Measurements from ENCODE around the gene CCDC152. TPM values are rescaled to one million over a fixed set of nuclear protein-coding genes. Genes with fewer than 3 reads are reported as not detected.

Gene CCDC152
- polyA plus RNA-seq, 4 donors: 1.6 to 42.6 (median 3.9) TPM

- FAIRE-seq: no peak
- 92 to 93% (median 92%) methylated on average over 4 of the region's 4 CpGs for WGBS, 3 donors
- Histone ChIP-seq H3K27me3 (ENCODE audit: control insufficient read depth in 3 of 3, insufficient read depth in 3 of 3, low read length in 3 of 3) (no peaks in the 10 kb centered on the region), H3K27ac (ENCODE audit: low read depth in 1 of 3, low read length in 2 of 3) (no peak overlapping the region), H3K9me3 (ENCODE audit: control insufficient read depth in 2 of 2, insufficient read depth in 1 of 2, low read depth in 1 of 2, low read length in 1 of 2) (peaks cover 0 to 7% of the 10 kb centered on the region in 2 donors), H3K4me1 (ENCODE audit: control insufficient read depth in 3 of 3, insufficient read depth in 2 of 3, low read depth in 1 of 3, low read length in 2 of 3) (no peaks in the 10 kb centered on the region), H3K36me3 (ENCODE audit: control insufficient read depth in 3 of 3, insufficient read depth in 2 of 3, low read depth in 1 of 3, low read length in 3 of 3) (no peaks in the 10 kb centered on the region), H3K4me3 (ENCODE audit: low read depth in 1 of 3, low read length in 3 of 3) (no peak overlapping the region)
- no peak for DNase-seq
These were observed 29.1 kb downstream of the CCDC152 start for GRCh38 chr5:42785756-42786155.

DNA sequence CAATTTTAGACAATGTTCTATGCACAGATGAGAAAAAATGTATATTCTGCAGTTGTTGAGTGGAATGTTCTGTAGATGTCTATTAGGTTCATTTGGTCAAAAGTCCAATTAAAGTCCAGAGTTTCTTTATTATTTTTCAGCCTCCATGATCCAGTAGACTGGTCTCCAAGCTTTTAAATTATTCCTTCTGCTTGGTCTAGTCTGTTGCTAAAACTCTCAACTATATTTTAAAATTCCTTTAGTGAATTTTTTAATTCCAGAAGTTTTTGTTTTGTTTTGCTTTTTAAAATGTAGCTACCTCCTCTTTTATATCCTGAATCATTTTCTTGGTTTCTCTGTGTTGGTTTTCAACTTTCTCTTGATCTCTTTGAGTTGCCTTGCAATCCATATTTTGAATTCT is 30.5 kb downstream of the CCDC152 start:
- no peaks in the 10 kb centered on the region for H3K4me1 ChIP-seq (ENCODE audit: control insufficient read depth in 3 of 3, insufficient read depth in 2 of 3, low read depth in 1 of 3, low read length in 2 of 3)
- H3K27ac ChIP-seq (ENCODE audit: low read depth in 1 of 3, low read length in 2 of 3): no peak overlapping the region
- peaks cover 0 to 7% of the 10 kb centered on the region in 2 donors for H3K9me3 ChIP-seq (ENCODE audit: control insufficient read depth in 2 of 2, insufficient read depth in 1 of 2, low read depth in 1 of 2, low read length in 1 of 2)
- no peaks in the 10 kb centered on the region for H3K27me3 ChIP-seq (ENCODE audit: control insufficient read depth in 3 of 3, insufficient read depth in 3 of 3, low read length in 3 of 3)
- H3K4me3 ChIP-seq (ENCODE audit: low read depth in 1 of 3, low read length in 3 of 3): no peak overlapping the region
- DNase-seq (no peak), FAIRE-seq (no peak)
- no peaks in the 10 kb centered on the region for H3K36me3 ChIP-seq (ENCODE audit: control insufficient read depth in 3 of 3, insufficient read depth in 2 of 3, low read depth in 1 of 3, low read length in 3 of 3)

DNA sequence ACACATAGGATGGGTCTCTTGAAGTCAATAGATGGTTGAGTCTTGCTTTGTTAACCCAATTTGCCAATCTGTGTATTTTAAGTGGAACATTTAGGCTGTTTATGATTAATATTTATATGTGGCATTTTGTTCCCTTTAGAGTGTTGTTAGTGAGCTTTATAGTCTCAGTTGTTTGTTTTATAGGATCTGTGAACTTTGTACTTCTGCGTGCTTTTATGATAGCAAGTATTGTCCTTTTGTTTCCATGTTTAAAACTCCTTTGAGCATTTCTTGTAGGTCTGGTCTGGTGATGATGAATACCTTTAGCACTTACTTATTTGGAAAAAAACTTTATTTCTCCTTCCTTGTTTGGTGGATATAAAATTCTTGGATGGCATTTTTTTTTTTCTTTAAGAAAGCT is 31.2 kb downstream of the CCDC152 start:
- Histone ChIP-seq H3K4me1 (ENCODE audit: control insufficient read depth in 3 of 3, insufficient read depth in 2 of 3, low read depth in 1 of 3, low read length in 2 of 3) (no peaks in the 10 kb centered on the region), H3K27me3 (ENCODE audit: control insufficient read depth in 3 of 3, insufficient read depth in 3 of 3, low read length in 3 of 3) (no peaks in the 10 kb centered on the region), H3K36me3 (ENCODE audit: control insufficient read depth in 3 of 3, insufficient read depth in 2 of 3, low read depth in 1 of 3, low read length in 3 of 3) (no peaks in the 10 kb centered on the region), H3K9me3 (ENCODE audit: control insufficient read depth in 2 of 2, insufficient read depth in 1 of 2, low read depth in 1 of 2, low read length in 1 of 2) (peaks cover 0 to 7% of the 10 kb centered on the region in 2 donors), H3K4me3 (ENCODE audit: low read depth in 1 of 3, low read length in 3 of 3) (no peak overlapping the region), H3K27ac (ENCODE audit: low read depth in 1 of 3, low read length in 2 of 3) (no peak overlapping the region)
- DNase-seq (peak in 1 of 2 donors; percentile 40), FAIRE-seq (no peak)
- WGBS, 3 donors: 19 to 71% (median 50%) methylated on average over 1 of the region's 1 CpG

GRCh38 chr5:42791151-42791550 is 34.5 kb downstream of the CCDC152 start:
- no peak overlapping the region for H3K27ac ChIP-seq (ENCODE audit: low read depth in 1 of 3, low read length in 2 of 3)
- no peaks in the 10 kb centered on the region for H3K36me3 ChIP-seq (ENCODE audit: control insufficient read depth in 3 of 3, insufficient read depth in 2 of 3, low read depth in 1 of 3, low read length in 3 of 3)
- H3K27me3 ChIP-seq (ENCODE audit: control insufficient read depth in 3 of 3, insufficient read depth in 3 of 3, low read length in 3 of 3): no peaks in the 10 kb centered on the region
- H3K9me3 ChIP-seq (ENCODE audit: control insufficient read depth in 2 of 2, insufficient read depth in 1 of 2, low read depth in 1 of 2, low read length in 1 of 2): peaks cover 0 to 7% of the 10 kb centered on the region in 2 donors
- DNase-seq (no peak), FAIRE-seq (no peak)
- H3K4me1 ChIP-seq (ENCODE audit: control insufficient read depth in 3 of 3, insufficient read depth in 2 of 3, low read depth in 1 of 3, low read length in 2 of 3): no peaks in the 10 kb centered on the region
- H3K4me3 ChIP-seq (ENCODE audit: low read depth in 1 of 3, low read length in 3 of 3): no peak overlapping the region

GRCh38 chr5:42798284-42799240 is 41.9 kb downstream of the CCDC152 start:
- H3K36me3 ChIP-seq (ENCODE audit: control insufficient read depth in 3 of 3, insufficient read depth in 2 of 3, low read depth in 1 of 3, low read length in 3 of 3): peaks cover 5 to 15% (median 5%) of the 10 kb centered on the region in 3 donors
- 87 to 92% (median 91%) methylated on average over 6 of the region's 6 CpGs for WGBS, 3 donors
- H3K27me3 ChIP-seq (ENCODE audit: control insufficient read depth in 3 of 3, insufficient read depth in 3 of 3, low read length in 3 of 3): no peaks in the 10 kb centered on the region
- FAIRE-seq: no peak
- peak in 1 of 2 donors; percentile 27 for DNase-seq
- no peak overlapping the region for H3K4me3 ChIP-seq (ENCODE audit: low read depth in 1 of 3, low read length in 3 of 3)
- H3K27ac ChIP-seq (ENCODE audit: low read depth in 1 of 3, low read length in 2 of 3): no peak overlapping the region
- no peaks in the 10 kb centered on the region for H3K4me1 ChIP-seq (ENCODE audit: control insufficient read depth in 3 of 3, insufficient read depth in 2 of 3, low read depth in 1 of 3, low read length in 2 of 3)
- H3K9me3 ChIP-seq (ENCODE audit: control insufficient read depth in 2 of 2, insufficient read depth in 1 of 2, low read depth in 1 of 2, low read length in 1 of 2): peaks cover 0 to 8% of the 10 kb centered on the region in 2 donors

GRCh38 chr5:42799241-42799608 is 42.6 kb downstream of the CCDC152 start:
- Histone ChIP-seq H3K9me3 (ENCODE audit: control insufficient read depth in 2 of 2, insufficient read depth in 1 of 2, low read depth in 1 of 2, low read length in 1 of 2) (peaks cover 0 to 8% of the 10 kb centered on the region in 2 donors), H3K27ac (ENCODE audit: low read depth in 1 of 3, low read length in 2 of 3) (no peak overlapping the region), H3K4me1 (ENCODE audit: control insufficient read depth in 3 of 3, insufficient read depth in 2 of 3, low read depth in 1 of 3, low read length in 2 of 3) (no peaks in the 10 kb centered on the region), H3K27me3 (ENCODE audit: control insufficient read depth in 3 of 3, insufficient read depth in 3 of 3, low read length in 3 of 3) (no peaks in the 10 kb centered on the region), H3K4me3 (ENCODE audit: low read depth in 1 of 3, low read length in 3 of 3) (no peak overlapping the region), H3K36me3 (ENCODE audit: control insufficient read depth in 3 of 3, insufficient read depth in 2 of 3, low read depth in 1 of 3, low read length in 3 of 3) (peaks cover 5 to 18% (median 9%) of the 10 kb centered on the region in 3 donors)
- DNase-seq (peak in 1 of 2 donors; percentile 14), FAIRE-seq (no peak)

DNA sequence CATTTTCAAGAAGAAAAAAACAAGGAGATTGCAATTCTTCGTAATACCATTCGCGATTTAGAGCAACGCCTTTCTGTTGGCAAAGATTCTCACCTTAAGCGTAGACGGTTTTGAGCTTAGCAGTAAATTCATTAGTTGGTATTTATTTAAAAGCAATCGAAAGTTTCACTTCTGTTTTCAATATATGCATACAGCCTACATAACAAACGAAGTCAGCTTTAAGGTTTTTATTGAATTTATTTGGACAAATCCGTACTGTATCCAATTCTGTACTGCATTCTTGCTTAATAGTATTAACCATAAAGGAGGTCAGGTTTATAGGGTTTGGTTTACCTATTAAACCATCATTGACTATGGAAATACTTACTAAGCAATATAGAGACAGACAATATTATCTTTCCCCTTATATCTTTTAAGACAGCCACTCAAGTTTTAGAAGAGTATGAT is 43.1 kb downstream of the CCDC152 start:
- H3K36me3 ChIP-seq (ENCODE audit: control insufficient read depth in 3 of 3, insufficient read depth in 2 of 3, low read depth in 1 of 3, low read length in 3 of 3): peaks cover 5 to 20% (median 9%) of the 10 kb centered on the region in 3 donors
- no peaks in the 10 kb centered on the region for H3K4me1 ChIP-seq (ENCODE audit: control insufficient read depth in 3 of 3, insufficient read depth in 2 of 3, low read depth in 1 of 3, low read length in 2 of 3)
- WGBS, 3 donors: 87 to 93% (median 88%) methylated on average over 9 of the region's 9 CpGs
- peaks cover 0 to 8% of the 10 kb centered on the region in 2 donors for H3K9me3 ChIP-seq (ENCODE audit: control insufficient read depth in 2 of 2, insufficient read depth in 1 of 2, low read depth in 1 of 2, low read length in 1 of 2)
- no peak overlapping the region for H3K4me3 ChIP-seq (ENCODE audit: low read depth in 1 of 3, low read length in 3 of 3)
- H3K27ac ChIP-seq (ENCODE audit: low read depth in 1 of 3, low read length in 2 of 3): no peak overlapping the region
- FAIRE-seq: no peak
- H3K27me3 ChIP-seq (ENCODE audit: control insufficient read depth in 3 of 3, insufficient read depth in 3 of 3, low read length in 3 of 3): no peaks in the 10 kb centered on the region
- DNase-seq: peak in 1 of 2 donors; percentile 32

GRCh38 chr5:42800748-42801330 is 44.2 kb downstream of the CCDC152 start:
- DNase-seq: peak in 1 of 2 donors; percentile 28
- FAIRE-seq: no peak
- H3K4me1 ChIP-seq (ENCODE audit: control insufficient read depth in 3 of 3, insufficient read depth in 2 of 3, low read depth in 1 of 3, low read length in 2 of 3): no peaks in the 10 kb centered on the region
- WGBS, 3 donors: 86 to 88% (median 86%) methylated on average over 8 of the region's 8 CpGs
- no peaks in the 10 kb centered on the region for H3K27me3 ChIP-seq (ENCODE audit: control insufficient read depth in 3 of 3, insufficient read depth in 3 of 3, low read length in 3 of 3)
- no peak overlapping the region for H3K27ac ChIP-seq (ENCODE audit: low read depth in 1 of 3, low read length in 2 of 3)
- H3K9me3 ChIP-seq (ENCODE audit: control insufficient read depth in 2 of 2, insufficient read depth in 1 of 2, low read depth in 1 of 2, low read length in 1 of 2): peaks cover 0 to 8% of the 10 kb centered on the region in 2 donors
- H3K4me3 ChIP-seq (ENCODE audit: low read depth in 1 of 3, low read length in 3 of 3): no peak overlapping the region
- H3K36me3 ChIP-seq (ENCODE audit: control insufficient read depth in 3 of 3, insufficient read depth in 2 of 3, low read depth in 1 of 3, low read length in 3 of 3): peaks cover 6 to 20% (median 9%) of the 10 kb centered on the region in 3 donors
